A673 (cell line): Measurements from ENCODE around the gene DOCK1. TPM values are rescaled to one million over a fixed set of nuclear protein-coding genes. Genes with fewer than 3 reads are reported as not detected.

Experiments used
- BruUV-seq: library from RNA; stranded (reverse); fragments of 400-500 nt; replicated peaks from 2 replicates; lab custom pipeline; 2021; lab: Mats Ljungman, UMichigan
- CTCF ChIA-PET: fragments of 300-600 bp; sonication (Branson Sonifier 250); formaldehyde crosslinking; loops from one replicate; lab custom pipeline; 2022; ENCODE audit warnings: antibody characterized with exemption; lab: Charles Lee
- POLR2A ChIA-PET: fragments of 300-600 bp; sonication (Branson Sonifier 250); formaldehyde crosslinking; loops from one replicate; lab custom pipeline; 2022; ENCODE audit warnings: antibody characterized with exemption; ENCODE audit not compliant: low non-redundant PET; lab: Charles Lee
- DNase-seq: peaks from one replicate; pipeline ENCODE4 v3.0.0-alpha.2; 2015; ENCODE audit warnings: low spot score
- H3K27ac ChIP-seq: fragments of 200-600 bp; sonication (generic); 2 replicates; pipeline ENCODE4 v1.5.1; 2016; ENCODE audit warnings: mixed run types, low read depth, mild to moderate bottlenecking, mixed read lengths, antibody characterized with exemption, low read length; ENCODE audit not compliant: poor library complexity, severe bottlenecking
- H3K27me3 ChIP-seq: fragments of 200-600 bp; sonication (generic); replicated peaks from 2 replicates; pipeline ENCODE4 v1.6.1; 2017; ENCODE audit warnings: mixed run types, low read depth, mild to moderate bottlenecking, mixed read lengths, antibody characterized with exemption, low read length; ENCODE audit not compliant: insufficient read depth, poor library complexity
- H3K36me3 ChIP-seq: fragments of 200-600 bp; sonication (generic); 2 replicates; pipeline ENCODE4 v1.6.1; 2016; ENCODE audit warnings: mixed run types, mild to moderate bottlenecking, mixed read lengths, antibody characterized with exemption, low read length; ENCODE audit not compliant: insufficient read depth, poor library complexity, severe bottlenecking
- H3K4me1 ChIP-seq: fragments of 200-600 bp; sonication (generic); 2 replicates; pipeline ENCODE4 v1.6.1; 2017; ENCODE audit warnings: mixed run types, mild to moderate bottlenecking, mixed read lengths, antibody characterized with exemption, low read length; ENCODE audit not compliant: insufficient read depth, poor library complexity, severe bottlenecking
- H3K4me3 ChIP-seq: fragments of 200-600 bp; sonication (generic); 2 replicates; pipeline ENCODE4 v1.5.1; 2016; ENCODE audit warnings: low read depth, mixed run types, mild to moderate bottlenecking, mixed read lengths, low read length; ENCODE audit not compliant: poor library complexity, severe bottlenecking
- H3K9me3 ChIP-seq: fragments of 200-600 bp; sonication (generic); 2 replicates; pipeline ENCODE4 v1.6.1; 2016; ENCODE audit warnings: mixed run types, low read depth, mild to moderate bottlenecking, mixed read lengths, antibody characterized with exemption, low read length; ENCODE audit not compliant: poor library complexity, severe bottlenecking
- CTCF ChIP-seq: fragments of 300-800, 200-600 bp; sonication (generic); conservative IDR thresholded peaks from 2 replicates; pipeline ENCODE4 v1.5.1; 2017; ENCODE audit warnings: low read depth, mild to moderate bottlenecking, antibody characterized with exemption, low read length, moderate library complexity, mixed read lengths
- EZH2 ChIP-seq: fragments of 200-600 bp; sonication (generic); IDR thresholded peaks from 2 replicates; pipeline ENCODE4 v1.6.1; 2017; ENCODE audit warnings: borderline replicate concordance, low read depth, mild to moderate bottlenecking, mixed read lengths, antibody characterized with exemption, low read length; ENCODE audit not compliant: poor library complexity, severe bottlenecking
- intact Hi-C: fragments of 100-400 bp; cut with micrococcal nuclease; formaldehyde crosslinking; loops from one replicate; pipeline ENCODE4 v1.10.0; 2022; ENCODE audit not compliant: unreplicated experiment
- total RNA-seq: library from RNA; stranded (reverse); gene quantifications from 2 replicates; pipeline ENCODE4 v1.2.3, GENCODE V29; 2021

Gene DOCK1
- total RNA-seq, 1 experiment from 2014 or later = 30.7 TPM

GRCh38 chr10:127009366-127009765 is 104.1 kb downstream of the DOCK1 start:
- H3K9me3 ChIP-seq = no peaks in the 10 kb centered on the region
- CTCF ChIA-PET = no interaction called here
- no peak overlapping the region for H3K4me3 ChIP-seq
- intact Hi-C loops = no loop called here
- TF ChIP-seq CTCF = no peak
- TF ChIP-seq EZH2 = no peak
- no peaks in the 10 kb centered on the region for H3K4me1 ChIP-seq
- H3K36me3 ChIP-seq = no peaks in the 10 kb centered on the region
- no peak overlapping the region for H3K27ac ChIP-seq
- DNase-seq = no peak
- no peaks in the 10 kb centered on the region for H3K27me3 ChIP-seq
- no TSS peak for BruUV-seq
- POLR2A ChIA-PET = no interaction called here

- BruUV-seq = no TSS peak
- Histone ChIP-seq H3K36me3 (no peaks in the 10 kb centered on the region), H3K27me3 (no peaks in the 10 kb centered on the region), H3K4me3 (no peak overlapping the region), H3K9me3 (no peaks in the 10 kb centered on the region), H3K4me1 (no peaks in the 10 kb centered on the region), H3K27ac (no peak overlapping the region)
- TF ChIP-seq EZH2 (no peak), CTCF (no peak)
- POLR2A ChIA-PET = no interaction called here
- intact Hi-C loops = no loop called here
- DNase-seq = no peak
- CTCF ChIA-PET = no interaction called here
Observed at GRCh38 chr10:127011174-127011573, 105.9 kb downstream of the DOCK1 start.

GRCh38 chr10:127012071-127012768 is 107.0 kb downstream of the DOCK1 start:
- no peak for TF ChIP-seq EZH2
- intact Hi-C loops = no loop called here
- Histone ChIP-seq H3K27me3 (no peaks in the 10 kb centered on the region), H3K9me3 (no peaks in the 10 kb centered on the region), H3K27ac (no peak overlapping the region), H3K4me3 (no peak overlapping the region), H3K36me3 (no peaks in the 10 kb centered on the region), H3K4me1 (no peaks in the 10 kb centered on the region)
- no peak for DNase-seq
- POLR2A ChIA-PET = no interaction called here
- BruUV-seq = no TSS peak
- CTCF ChIA-PET = no interaction called here

GRCh38 chr10:127012769-127013152 is 107.5 kb downstream of the DOCK1 start:
- TF ChIP-seq EZH2 = no peak
- no peak for TF ChIP-seq CTCF
- no peaks in the 10 kb centered on the region for H3K4me1 ChIP-seq
- no peaks in the 10 kb centered on the region for H3K27me3 ChIP-seq
- DNase-seq = no peak
- H3K36me3 ChIP-seq = no peaks in the 10 kb centered on the region
- no TSS peak for BruUV-seq
- no peak overlapping the region for H3K27ac ChIP-seq
- ChIA-PET CTCF (no interaction called here), POLR2A (no interaction called here)
- H3K9me3 ChIP-seq = no peaks in the 10 kb centered on the region
- H3K4me3 ChIP-seq = no peak overlapping the region
- intact Hi-C loops = no loop called here
